Stimulated activated CD4-positive, alpha-beta T cell treated with anti-CD3 and anti-CD28 coated beads, Interleukin-15, amount 100 ng/mL, for 24 hours (primary cell): ENCODE measurements around the gene BGLAP.

Source experiments
- DNase-seq: peaks from one replicate; pipeline ENCODE4 v3.0.0-alpha.2; 2020

BGLAP gene

GRCh38 chr1:156259805-156260204, 17.8 kb downstream of the BGLAP start:
- no peak for DNase-seq

GRCh38 chr1:156260896-156261295, 18.9 kb downstream of the BGLAP start:
- DNase-seq: no peak

DNA sequence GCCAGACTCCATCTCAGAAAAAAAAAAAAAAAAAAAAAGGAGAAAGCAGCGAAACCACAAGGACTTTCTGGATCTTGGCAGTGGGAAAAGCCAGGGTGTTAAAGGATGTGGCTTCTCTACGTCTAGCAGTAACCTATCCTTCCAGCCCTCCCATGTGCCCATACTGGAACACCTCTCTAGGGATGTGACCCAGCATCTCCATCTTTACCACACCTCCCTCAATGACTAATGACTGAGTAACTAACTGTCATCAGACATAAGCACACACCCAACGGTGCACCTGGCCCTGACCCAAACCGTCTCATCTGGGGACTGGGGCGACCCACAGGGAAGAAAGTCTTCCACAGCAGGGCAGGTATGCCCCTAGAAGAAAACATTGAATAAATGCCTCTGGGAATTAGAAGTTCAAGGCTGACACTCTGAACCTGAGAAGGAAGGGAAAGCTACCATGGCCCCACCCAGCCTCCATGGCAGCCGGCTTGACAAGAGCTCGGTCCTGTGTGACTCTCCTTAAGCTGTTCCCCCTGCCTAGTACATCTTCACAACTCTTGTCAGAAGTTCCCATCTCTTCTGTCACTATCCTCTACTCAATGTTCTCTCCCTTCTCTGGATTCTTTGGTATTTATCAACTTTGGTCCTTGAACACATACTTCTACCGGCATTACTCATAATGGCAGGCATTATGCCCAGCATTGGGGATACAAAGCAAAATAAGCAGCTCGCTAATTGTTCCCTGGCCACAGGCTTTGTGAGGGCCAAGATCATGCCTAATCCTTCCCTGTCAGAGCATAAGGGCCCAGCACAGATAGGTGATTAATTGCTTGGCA, 20.7 kb downstream of the BGLAP start:
- no peak for DNase-seq

DNA sequence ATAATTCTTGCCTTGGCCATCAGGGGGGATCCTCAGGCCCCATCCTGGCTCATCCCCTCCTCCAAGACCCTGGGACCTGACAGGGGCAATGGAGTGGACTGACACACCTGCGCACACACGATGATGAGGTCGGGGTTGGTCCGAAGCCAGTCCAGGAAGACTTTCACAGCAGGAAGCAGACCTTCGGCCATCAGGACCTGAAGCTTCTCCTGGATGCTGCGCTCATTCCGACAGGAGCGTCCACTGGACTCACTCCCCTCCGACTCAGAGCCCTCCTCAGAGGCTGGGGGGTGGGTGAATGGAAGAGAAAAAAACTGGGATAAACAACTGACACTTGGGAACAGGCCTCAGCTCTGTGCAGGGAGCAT, 21.3 kb downstream of the BGLAP start:
- no peak for DNase-seq

DNA sequence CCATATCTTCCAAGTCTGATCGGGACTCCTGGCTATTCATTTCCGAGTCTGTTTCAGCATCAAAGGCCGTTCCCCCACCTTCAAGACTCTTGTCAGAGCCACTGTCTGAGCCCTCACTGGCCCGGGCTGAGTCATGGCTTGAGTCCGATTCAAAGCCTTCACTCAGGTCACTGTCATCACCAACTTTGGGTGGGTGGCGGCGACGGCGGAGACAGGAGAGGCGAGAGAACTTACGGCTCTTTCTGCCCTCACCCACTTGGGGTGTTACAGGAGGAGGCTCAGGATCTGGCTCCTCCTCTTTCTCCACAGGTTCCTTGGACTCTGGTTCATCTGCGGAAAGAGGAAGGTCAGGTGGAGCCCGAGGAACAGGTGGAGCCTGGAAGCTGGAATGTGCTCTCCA, 24.1 kb downstream of the BGLAP start:
- no peak for DNase-seq

GRCh38 chr1:156268336-156268735, 26.4 kb downstream of the BGLAP start:
- no peak for DNase-seq

DNA sequence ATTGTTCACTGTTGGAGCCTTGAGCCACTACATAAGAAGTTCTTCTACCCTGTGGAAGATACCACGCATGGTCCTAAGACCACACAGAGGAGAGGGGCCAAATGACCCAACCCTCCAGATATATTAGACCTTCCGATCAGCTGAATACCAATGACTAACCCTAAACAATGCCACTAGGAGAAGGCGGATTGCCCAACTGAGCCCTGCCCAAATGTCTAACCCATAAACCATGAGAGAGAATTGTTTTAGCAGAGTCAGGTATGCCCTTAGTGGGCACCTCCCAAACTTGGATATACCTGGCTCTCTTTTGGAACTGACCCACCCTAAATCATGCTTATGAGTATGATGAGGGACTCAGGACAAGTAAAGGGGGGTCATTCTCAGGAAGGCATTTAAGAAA, 28.3 kb downstream of the BGLAP start:
- no peak for DNase-seq

DNA sequence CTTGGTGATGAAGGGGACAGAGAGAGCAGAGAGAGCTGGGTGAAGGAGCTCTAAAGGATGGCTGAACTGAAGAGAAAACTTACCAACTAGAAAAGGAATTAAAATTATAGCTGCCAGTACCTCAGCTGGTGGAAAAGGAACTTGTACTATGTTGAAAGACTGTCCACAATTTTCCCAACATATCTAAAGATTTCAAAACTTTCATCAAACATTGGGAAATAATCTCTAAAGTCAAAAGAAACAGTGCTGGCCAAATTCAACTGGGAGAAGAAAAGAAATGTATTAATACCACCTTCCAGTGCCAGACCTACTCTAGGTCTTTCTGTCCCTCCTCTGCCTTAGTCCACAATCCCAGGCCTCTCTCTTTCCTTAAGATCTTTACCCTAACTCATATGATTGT, 34.5 kb downstream of the BGLAP start:
- no peak for DNase-seq

GRCh38 chr1:156276966-156277381, 35.0 kb downstream of the BGLAP start:
- DNase-seq: no peak

DNA sequence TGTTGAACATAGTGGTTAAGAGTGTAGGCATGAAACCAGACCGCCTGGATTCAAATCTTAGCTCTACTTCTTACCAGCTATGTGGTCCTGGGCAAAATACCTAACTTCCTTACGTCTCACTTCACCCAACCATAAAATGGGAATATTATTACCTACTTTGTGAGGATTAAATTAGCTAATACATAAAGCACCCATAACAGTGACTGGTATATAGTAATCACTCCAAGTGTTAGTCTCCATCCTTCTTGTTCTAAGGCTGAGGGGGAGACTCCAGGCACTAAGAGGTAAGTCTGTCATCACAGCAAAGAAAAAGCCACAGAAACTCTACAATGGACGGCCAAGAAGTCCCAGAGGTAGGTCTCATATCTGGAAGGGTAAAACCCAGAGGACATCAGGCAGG, 37.9 kb downstream of the BGLAP start:
- no peak for DNase-seq

DNA sequence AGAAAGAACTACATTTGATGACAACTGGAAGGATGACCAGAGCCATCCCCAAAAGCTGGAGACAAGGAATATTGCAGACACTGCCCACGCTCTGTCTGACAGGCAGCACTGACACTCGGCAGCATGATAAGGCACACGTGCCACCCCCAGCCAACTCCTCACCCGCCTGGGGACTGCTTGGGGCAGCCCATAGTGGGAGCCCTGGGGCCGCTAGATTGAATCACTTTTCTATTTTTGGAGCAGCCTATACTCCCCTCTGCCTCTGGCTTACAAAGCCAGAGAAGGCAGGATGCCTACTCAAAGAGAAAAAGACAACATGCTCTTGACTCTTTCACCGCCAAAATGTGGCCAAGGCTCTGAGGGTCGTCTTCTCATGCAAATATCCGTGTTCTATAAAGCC, 39.3 kb downstream of the BGLAP start:
- peak; percentile 70 for DNase-seq

GRCh38 chr1:156281693-156282478, 39.9 kb downstream of the BGLAP start:
- DNase-seq: peak; percentile 59

DNA sequence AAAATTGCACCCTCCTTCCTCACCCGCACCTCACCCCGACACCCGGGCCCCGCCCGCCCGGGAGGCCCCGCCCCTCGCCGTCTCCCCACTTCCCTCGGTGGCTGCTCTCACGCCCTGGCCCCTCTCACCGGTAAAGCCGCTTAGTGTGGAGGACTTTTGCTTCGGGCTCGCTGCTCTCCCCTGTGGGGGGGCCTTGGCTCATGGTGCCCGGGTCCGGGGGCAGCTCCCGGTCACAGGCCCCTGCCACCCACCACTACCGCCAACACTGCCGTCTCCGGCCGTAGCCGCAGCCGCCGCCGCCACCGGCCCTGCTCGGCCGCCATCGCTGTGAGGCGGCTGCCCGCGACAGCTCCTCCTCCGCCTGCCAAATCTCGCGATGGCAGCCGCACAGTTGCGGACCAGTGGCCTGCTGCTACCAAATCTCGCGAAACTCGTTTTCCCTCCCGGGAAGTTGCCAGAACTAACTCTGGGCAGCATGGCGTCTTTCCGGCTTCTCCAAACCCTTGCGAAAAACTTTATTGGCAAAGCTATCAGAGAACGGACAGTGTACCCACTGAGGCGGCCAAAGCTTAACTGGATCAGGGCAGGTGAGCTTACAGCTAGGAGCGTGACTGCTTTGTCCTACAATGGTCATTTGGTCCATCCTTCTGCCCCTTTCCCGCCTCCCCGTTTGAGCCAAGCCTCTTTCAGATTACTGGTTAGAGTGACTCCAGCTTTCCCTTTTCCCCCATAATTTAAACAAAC, 40.7 kb downstream of the BGLAP start, which contains the start of gene SMG5:
Gene SMG5, minus strand, starts transcription at position 347 of the 744 bp plus-strand sequence. Its CDS starts 145 bp downstream, at position 202.
- peak; percentile 97 for DNase-seq

GRCh38 chr1:156283521-156283920, 41.5 kb downstream of the BGLAP start:
- DNase-seq: no peak

DNA sequence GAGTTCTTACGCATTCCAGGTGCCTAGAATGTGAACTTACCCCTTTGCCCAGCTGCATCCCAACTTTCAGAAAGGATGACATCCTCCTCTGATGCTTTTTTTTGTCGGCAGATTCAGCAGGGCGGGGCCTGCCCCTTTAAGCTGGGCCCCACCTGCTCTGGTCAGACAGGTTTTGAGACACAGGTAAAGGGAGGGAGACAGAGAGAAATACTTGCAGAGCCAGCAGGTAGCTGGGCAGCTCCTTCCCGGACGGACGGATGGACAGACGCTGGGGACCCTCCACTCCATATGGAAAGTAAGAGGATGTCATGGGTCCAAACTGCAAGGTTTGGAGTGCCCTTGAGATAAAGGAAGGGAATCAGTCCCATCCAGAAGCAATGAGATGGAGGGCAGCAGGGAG, 42.1 kb downstream of the BGLAP start, which contains the start of gene TMEM79:
Gene TMEM79, plus strand, starts transcription at position 214 of the 400 bp plus-strand sequence. CDS start 902 bp downstream, outside the sequence.
- DNase-seq: no peak

DNA sequence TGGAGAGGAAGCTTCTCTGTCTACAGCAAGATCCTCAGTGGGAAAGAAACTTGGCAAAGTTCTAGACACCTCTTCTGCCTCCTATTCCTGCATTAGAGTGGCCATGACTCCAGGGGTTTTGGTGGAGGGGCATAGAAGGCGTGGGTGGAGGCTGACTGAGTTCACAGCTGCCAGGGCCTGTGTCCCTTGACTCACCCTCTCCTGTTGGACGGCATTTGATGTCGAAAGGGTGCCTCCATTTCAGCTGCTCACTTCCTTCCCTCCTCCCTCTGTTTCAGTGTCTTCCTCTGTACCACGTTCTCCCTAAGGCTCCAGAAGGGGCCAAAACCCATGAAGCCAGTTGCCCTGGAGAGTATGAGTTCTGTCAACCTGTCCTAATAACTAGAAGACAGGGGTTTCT, 42.8 kb downstream of the BGLAP start:
- DNase-seq: no peak

DNA sequence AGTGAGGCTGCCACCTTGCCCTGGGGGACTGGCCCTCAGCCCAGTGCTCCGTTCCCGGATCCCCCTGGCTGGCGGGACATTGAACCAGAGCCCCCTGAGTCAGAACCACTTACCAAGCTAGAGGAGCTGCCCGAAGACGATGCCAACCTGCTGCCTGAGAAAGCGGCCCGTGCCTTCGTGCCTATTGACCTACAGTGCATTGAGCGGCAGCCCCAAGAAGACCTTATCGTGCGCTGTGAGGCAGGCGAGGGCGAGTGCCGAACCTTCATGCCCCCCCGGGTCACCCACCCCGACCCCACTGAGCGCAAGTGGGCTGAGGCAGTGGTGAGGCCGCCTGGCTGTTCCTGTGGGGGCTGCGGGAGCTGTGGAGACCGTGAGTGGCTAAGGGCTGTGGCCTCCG, 43.5 kb downstream of the BGLAP start:
- no peak for DNase-seq

GRCh38 chr1:156286061-156286460, 44.1 kb downstream of the BGLAP start:
- no peak for DNase-seq

- DNase-seq: no peak
Measured at GRCh38 chr1:156289857-156290256, 47.9 kb downstream of the BGLAP start.

DNA sequence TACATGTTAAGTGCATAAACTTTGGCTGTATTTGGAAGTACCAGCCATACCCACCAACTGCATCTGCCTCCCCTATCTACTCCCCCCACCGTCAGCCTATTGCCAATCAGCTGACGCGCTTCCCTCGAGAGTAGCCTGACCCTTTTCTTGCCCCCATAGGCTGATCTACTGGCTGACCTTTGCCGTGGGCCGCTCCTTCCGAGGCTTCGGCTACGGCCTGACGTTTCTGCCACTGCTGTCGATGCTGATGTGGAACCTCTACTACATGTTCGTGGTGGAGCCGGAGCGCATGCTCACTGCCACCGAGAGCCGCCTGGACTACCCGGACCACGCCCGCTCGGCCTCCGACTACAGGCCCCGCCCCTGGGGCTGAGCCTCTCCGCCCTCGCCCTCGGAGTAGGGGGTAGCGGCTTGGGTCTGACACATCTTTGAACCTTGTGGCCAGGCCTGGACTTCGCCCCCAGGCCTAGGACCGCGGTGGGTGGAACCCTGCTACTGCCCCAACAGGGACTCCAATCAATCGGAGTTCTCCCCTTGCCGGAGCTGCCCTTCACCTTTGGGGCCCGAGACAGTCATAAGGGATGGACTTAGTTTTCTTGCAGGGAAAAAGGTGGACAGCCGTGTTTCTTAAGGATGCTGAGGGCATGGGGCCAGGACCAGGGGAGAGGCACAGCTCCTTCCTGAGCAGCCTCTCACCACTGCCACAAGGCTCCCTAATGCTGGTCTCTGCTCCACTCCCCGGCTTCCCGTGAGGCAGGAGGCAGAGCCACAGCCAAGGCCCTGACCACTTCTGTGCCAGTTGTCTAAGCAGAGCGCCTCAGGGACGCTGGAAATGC, 49.5 kb downstream of the BGLAP start:
- DNase-seq: peak; percentile 44
